Subcutaneous adipose tissue (tissue), 4 donors: ENCODE data around the gene CHDH. TPM values are rescaled to one million over a fixed set of nuclear protein-coding genes. Genes with fewer than 3 reads are reported as not detected.

Source experiments
- total RNA-seq, 4 donors: library from RNA; depleted of rRNA; stranded (reverse); fragments of >200 nt; gene quantifications; one replicate each; pipeline ENCODE4 v1.1.0, GENCODE V29; 2016
- TF ChIP-seq, protein P1 (sequence below): fragments of 450-650 bp; IDR thresholded peaks from one replicate; pipeline ENCODE4 v1.5.1; 2016; ENCODE audit warnings: low read depth, mild to moderate bottlenecking, control low read depth, antibody characterized with exemption, moderate library complexity

The CHDH gene
- total RNA-seq, 4 donors from 2014 or later, result 0.19 to 2.2 (median 0.66) TPM

DNA sequence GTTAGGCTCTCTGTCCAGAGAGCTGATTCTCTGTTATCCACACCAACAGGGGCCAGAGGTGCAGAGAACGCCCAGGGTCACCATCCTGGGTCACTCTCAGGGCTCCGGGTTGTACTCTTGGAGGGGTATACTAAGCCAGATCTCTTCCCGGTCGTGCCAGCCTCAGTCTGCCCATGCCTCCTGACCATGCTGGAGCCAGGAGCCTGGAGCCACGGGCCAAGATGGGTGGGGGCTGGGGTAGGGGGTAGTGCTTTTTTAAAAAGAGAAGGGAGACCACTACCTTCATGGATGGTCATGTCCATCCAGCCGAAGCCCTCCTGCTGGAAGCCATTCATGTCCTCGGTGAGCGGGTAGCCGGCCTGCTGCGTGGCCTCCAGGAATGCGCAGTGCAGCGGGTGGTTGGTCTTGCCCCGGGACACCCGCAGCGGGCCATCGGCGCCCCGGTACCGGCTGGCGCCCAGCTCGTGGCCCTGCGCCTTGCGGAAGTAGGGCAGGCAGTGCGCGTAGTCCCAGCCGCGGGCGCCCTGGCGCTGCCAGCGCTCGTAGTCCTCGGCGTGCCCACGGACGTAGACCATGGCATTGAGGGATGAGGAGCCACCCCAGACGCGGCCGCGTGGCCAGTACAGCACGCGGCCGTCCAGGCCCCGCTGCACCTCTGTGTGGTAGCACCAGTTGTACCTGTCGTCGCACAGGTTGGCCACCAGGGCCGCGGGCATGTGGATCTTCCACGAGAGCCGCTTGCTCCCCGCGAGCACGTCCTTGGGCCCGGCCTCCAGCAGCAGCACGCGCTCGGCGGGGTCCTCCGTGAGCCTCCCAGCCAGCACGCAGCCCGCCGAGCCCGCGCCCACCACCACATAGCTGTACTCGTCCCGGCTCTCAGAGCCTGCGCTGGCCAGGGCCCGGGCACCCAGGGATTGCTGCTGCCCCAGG, 22.9 kb downstream of the CHDH start:
- TF ChIP-seq, protein P1, sequence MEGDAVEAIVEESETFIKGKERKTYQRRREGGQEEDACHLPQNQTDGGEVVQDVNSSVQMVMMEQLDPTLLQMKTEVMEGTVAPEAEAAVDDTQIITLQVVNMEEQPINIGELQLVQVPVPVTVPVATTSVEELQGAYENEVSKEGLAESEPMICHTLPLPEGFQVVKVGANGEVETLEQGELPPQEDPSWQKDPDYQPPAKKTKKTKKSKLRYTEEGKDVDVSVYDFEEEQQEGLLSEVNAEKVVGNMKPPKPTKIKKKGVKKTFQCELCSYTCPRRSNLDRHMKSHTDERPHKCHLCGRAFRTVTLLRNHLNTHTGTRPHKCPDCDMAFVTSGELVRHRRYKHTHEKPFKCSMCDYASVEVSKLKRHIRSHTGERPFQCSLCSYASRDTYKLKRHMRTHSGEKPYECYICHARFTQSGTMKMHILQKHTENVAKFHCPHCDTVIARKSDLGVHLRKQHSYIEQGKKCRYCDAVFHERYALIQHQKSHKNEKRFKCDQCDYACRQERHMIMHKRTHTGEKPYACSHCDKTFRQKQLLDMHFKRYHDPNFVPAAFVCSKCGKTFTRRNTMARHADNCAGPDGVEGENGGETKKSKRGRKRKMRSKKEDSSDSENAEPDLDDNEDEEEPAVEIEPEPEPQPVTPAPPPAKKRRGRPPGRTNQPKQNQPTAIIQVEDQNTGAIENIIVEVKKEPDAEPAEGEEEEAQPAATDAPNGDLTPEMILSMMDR, result no peak

DNA sequence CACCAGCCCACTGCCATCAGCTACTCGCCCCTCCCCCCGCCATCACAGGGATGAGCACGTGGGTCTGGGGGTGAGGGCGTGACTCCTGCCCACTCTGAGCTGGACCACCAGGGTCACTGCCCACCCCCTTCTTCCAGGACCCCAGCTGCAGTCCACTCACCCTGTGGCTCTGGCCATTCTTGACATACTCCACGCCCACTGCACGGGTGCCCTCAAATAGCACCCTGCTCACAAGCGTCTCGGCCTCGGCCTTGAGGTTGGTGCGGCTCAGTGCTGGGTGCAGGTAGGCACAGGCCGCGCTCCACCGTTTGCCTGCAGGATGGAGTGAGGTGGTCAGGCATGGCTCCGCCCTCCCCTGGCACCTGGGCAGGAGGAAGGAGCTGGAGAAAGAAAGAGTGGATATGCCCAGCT, 23.9 kb downstream of the CHDH start:
- TF ChIP-seq, protein P1, result no peak

DNA sequence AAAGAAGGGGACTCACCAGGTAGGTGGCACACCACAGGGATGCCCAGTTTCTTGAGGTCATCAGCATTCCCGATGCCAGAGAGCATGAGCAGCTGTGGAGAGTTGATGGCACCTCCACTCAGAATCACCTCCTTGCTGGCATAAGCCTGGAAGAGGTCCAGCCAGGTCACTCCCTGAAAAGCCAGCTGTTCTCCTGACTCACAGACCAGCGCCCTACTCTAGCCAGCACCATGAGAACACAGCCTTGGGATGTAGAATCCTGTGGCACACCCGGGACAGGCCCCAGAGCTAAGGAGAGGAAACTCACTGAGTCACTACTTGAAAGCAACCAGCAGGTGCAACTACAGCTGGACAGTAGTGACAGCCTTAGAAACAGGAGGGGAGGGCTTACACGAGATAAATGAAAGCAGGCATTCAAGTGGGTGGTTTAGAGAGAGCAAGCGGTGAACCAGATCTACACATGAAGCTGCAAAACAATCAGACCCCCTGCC, 24.5 kb downstream of the CHDH start:
- TF ChIP-seq, protein P1, result no peak

DNA sequence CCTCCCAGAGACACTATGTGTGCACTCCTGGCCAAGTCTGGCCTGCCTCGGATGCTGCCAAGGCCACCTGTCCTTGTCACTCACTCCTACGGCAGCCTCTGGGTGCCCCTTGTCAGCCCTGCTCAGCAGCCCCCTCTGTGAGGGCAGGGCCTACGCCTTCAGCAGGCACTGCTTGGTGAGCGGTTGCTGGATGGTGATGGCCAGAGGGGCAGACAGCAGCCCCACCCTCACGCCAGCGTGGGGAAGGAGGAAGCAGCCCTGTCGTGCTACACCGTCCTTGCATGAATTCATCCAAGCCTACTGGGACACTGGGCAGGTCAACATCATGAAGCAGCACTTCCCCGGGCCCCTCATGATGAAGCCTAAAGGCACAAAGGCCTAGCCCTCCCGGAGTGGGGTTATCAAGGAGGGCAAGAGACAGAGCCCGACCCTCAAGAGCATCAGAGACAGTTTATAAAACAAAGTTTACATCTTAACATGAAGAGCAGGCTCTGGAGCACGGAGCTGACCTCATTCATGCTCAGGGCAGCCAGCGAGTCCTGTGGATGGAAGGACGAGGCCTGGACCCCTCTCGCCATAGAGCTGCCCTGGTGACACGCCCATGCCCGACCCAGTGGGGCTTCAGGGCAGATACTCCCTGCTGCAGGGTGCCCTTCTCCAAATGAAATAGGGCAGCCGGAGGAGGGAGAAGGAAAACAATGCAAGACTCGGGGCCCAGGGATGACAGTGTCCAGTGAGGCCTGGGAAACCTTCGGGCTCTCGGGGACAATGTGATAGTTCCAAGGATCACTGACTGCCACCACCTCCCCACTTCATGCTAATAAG, 25.3 kb downstream of the CHDH start:
- TF ChIP-seq, protein P1, result no peak

DNA sequence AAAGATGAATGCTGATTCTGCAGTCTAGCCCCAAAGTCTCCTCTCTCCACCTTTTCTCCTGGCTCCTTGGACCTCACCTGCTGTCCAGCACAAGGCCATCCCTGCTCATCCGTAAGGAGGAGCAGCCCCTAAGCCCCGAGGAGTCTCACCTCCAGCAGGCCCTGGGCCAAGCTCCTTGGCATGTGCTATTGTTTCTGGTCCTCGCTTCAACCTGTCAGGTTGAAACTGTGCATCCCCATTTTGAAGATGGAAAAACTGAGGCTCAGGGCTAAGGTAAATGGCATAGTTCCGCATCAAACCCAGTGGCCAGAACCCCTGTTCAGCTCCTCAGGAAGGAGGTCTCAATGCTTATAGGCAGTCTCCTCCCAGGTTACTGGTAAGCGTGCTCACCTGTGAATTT, 26.1 kb downstream of the CHDH start:
- TF ChIP-seq, protein P1, result no peak

DNA sequence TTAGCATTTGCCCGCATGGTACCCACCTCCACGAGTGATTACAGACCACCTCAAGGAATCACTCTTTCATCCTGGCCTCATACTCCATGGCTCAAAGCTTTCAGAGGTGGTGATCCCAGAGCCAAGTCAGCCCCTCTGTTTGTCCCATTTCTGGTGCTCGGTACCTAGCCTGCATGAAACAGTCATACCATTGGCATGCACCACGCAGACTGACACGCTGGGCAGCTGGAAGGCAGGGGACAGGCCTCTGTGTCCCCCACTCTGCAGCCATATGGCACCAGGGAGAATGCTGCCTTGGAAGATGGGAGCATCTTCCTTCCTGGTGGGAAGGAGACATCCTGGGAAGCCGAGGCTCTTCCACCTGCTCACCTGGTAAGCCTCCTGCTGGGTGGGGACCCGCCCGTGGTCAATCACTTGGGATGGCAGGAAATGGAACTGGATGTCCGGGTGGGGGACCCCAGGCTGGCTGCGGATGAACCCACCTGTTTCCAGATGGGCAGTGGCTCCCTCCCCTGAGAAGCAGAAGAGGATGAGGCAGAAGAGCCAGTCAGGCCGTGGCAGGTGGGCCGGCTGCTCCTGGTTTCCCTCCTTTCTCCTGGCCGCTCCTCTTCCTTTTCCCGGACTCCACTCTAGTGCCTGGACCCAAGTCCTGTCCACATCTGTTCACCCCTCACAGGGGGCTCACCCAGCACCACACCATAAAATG, 26.9 kb downstream of the CHDH start:
- TF ChIP-seq, protein P1, result no peak
